ENCODE measurements around the gene TLE1.
"Not testable (repeated sequence)": the region's sequence is repeated elsewhere in the genome, so short reads cannot be mapped to it uniquely, and the experiment has no call there.

The TLE1 gene

DNA sequence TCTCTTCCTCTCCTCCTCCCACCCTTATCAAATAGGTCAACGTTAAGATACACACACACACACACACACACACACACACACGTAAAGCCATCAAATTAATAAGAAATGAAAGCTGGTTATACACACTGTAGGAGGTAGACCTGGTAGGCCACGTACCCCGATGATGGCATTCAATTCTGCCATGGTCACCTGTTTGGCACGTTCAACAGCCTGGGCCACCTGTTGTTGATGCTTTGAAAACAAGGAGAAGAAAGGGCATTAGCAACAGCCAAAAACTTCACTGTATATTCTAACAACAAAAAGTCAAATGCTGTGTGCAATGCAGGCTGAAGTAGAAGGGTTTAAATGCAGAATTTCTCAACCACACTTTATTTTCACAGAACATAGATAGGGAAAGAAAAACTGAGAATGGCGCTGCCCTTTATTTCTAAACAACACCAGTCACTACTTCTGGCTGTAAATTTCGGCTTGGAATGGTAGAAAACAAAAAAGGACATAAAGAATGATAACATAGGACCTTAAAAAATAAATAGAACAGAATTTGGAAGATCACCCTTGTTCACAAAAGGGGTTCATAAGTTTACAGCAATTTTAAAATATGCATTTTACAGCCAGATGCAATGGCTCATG, 37.2 kb downstream of the TLE1 start:
- no peak for DNase-seq (ENCODE audit: low read depth)
- no peak overlapping the region for H3K4me3 ChIP-seq (replicated peaks; ENCODE audit: low read depth, low read length)
- TF ChIP-seq, protein P1, sequence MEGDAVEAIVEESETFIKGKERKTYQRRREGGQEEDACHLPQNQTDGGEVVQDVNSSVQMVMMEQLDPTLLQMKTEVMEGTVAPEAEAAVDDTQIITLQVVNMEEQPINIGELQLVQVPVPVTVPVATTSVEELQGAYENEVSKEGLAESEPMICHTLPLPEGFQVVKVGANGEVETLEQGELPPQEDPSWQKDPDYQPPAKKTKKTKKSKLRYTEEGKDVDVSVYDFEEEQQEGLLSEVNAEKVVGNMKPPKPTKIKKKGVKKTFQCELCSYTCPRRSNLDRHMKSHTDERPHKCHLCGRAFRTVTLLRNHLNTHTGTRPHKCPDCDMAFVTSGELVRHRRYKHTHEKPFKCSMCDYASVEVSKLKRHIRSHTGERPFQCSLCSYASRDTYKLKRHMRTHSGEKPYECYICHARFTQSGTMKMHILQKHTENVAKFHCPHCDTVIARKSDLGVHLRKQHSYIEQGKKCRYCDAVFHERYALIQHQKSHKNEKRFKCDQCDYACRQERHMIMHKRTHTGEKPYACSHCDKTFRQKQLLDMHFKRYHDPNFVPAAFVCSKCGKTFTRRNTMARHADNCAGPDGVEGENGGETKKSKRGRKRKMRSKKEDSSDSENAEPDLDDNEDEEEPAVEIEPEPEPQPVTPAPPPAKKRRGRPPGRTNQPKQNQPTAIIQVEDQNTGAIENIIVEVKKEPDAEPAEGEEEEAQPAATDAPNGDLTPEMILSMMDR (IDR thresholded peaks at IDR 0.05; ENCODE audit: low read length, missing control alignments): no peak

DNA sequence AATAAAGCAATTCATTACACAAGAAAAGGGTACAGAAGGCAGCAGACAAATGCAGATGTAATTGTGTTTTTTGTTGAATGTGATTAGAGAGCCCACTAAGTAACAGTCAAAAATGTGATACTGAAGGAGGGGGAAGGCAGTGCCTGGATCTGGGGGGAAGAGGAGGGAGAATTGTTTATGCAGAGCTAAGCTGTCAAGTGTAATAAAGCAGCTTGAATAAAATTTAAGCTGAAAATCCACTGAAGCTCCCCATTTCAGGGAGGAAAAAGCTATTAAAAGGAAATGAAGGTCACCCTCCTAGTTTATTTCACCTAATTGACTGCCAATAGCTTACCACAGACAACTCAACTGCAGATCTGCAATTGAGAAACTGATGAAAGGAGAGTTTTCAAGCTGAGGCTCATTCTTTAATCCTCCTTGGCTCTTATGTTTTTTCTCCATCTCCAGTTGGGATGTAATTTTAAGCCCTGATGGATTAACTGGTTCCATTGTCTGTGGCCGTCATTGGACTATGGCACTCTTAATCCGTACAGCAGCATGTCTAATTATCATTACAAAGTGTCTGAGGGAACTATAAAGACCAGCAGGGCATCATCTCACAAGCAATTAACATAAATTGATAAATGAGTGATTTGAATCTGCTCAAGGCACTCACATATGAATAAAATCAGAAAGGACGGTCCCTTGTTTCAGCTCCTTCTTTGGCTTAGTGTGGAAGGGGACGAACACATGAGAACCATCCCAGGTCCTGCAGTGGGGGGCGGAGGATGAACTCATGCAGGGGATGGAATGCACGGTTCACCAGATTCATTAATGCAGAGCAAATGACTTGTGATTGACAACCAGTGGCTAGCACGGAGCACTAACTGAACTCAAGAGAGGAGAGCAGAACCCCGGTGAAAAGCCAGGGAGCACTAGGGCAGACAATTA, 38.5 kb downstream of the TLE1 start:
- H3K4me3 ChIP-seq (replicated peaks; ENCODE audit: low read depth, low read length): no peak overlapping the region
- no peak for DNase-seq (ENCODE audit: low read depth)
- TF ChIP-seq, protein P1 (IDR thresholded peaks at IDR 0.05; ENCODE audit: low read length, missing control alignments): no peak

DNA sequence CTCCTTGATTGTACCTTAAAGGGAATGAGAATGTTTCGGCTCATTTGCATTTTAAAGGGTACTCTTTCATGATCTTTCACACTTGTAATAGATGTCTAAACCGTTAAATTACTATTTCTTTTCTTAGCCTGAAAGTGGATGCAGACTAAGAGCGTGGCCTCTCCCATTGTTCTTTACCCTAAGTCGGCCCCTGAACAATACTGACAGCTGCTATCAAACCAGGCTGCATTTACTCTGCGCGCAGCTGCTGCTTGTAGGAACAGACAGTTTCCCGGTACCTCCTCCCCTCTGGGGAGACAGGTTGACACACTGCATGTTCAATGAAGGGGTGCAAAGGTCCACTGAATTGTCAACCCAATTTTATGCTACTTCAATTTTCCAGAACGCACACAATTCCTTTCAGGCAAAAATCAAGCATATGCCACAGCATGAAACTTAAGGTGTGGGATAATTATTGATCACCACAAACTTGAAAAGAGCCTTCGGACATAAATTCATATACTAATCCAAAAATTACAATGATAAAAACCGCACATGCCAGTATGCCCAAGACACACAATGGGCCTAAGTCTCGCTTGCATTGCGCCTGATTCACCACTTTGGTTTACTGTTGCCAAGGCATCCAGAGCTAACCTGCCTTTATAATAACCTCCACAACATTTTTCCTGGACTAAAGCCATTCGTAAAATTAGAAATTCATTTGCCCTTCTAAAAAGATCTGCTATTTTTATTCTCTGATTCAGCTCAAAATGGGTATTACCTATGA, 39.7 kb downstream of the TLE1 start:
- H3K4me3 ChIP-seq (replicated peaks; ENCODE audit: low read depth, low read length): no peak overlapping the region
- no peak for DNase-seq (ENCODE audit: low read depth)
- TF ChIP-seq, protein P1 (IDR thresholded peaks at IDR 0.05; ENCODE audit: low read length, missing control alignments): no peak

DNA sequence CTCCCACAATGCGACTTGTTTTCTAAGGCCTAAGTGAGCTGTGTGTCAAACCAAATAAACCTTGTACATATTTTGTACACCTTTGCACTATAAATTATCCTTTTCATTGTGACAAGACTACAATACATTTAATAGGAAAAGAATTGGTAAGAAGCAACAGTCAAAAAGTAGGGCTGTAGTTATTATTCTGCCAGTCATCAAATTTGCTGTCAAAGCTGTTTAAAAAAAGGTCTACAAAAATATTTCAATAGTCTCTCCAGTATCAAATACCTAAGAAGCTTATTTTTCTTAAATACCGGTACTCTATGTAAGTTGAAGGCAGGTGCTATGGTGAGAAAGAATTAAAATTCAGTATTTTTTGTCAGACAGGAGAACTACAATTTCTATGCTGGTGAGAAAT, 40.5 kb downstream of the TLE1 start:
- DNase-seq (ENCODE audit: low read depth): no peak
- no peak overlapping the region for H3K4me3 ChIP-seq (replicated peaks; ENCODE audit: low read depth, low read length)
- TF ChIP-seq, protein P1 (IDR thresholded peaks at IDR 0.05; ENCODE audit: low read length, missing control alignments): no peak

DNA sequence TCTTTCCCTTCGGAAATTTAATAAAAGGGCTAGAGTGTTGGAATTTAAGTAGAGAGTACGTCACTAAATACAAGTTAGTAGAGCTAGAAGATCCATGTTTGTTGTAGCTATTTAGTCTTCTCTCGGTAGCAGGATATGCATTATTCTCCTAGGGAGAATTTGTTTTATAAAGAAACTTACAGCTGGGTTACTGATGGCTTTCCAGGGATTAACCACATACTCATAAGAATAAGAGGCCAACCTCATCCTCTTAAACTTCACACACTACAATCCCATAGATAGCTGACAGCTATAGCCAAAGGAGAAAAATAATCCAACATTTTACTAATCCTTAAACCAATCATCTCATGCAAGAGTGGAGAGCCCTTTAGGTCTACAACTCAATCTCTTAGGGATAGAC, 43.0 kb downstream of the TLE1 start:
- TF ChIP-seq, protein P1 (IDR thresholded peaks at IDR 0.05; ENCODE audit: low read length, missing control alignments): no peak
- no peak overlapping the region for H3K4me3 ChIP-seq (replicated peaks; ENCODE audit: low read depth, low read length)
- no peak for DNase-seq (ENCODE audit: low read depth)

DNA sequence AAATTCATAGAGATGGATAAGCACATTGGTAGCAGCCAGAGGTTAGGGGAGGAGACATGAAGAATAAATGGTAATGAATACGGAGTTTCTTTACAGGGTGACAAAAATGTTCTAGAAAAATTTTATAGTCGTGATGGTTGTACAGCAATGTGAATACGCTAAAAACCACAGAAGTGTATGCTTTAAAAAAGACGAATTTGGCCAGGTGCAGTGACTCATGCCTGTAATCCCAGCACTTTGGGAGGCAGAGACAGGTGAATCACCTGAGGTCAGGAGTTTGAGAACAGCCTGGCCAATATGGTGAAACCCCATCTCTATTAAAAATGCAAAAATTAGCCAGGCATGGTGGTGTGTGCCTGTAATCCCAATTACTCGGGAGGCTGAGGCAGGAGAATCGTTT, 44.8 kb downstream of the TLE1 start:
- H3K4me3 ChIP-seq (replicated peaks; ENCODE audit: low read depth, low read length); DNase-seq (ENCODE audit: low read depth): not testable (repeated sequence)

DNA sequence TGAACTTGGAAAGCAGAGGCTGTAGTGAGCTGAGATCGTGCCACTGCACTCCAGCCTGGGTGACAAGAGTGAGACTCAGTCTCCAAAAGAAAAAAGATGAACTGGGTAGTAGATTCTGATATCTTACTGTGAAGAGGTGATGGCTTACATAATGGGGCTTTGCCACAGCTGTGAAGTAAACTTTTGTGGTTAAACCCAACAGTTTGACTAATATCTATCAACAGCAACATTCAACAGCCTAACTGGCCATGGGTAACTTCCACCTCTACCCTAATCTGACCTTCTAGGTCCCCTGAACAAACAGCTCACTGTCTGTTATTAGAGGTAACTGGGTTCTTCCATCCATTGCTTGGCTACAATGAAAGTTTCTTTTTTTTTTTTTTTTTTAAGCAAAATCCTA, 52.1 kb downstream of the TLE1 start:
- DNase-seq (ENCODE audit: low read depth): no peak
- H3K4me3 ChIP-seq (replicated peaks; ENCODE audit: low read depth, low read length): no peak overlapping the region
- TF ChIP-seq, protein P1 (IDR thresholded peaks at IDR 0.05; ENCODE audit: low read length, missing control alignments): no peak
